HG02943 (cell line): ENCODE results near the gene NCKAP5.

Experiments used
- ATAC-seq: cut with Tn5 transposase; IDR thresholded peaks from one replicate; pipeline ENCODE4 v1.9.1; 2021; ENCODE audit warnings: mild to moderate bottlenecking, low read depth, moderate library complexity; ENCODE audit not compliant: unreplicated experiment

The NCKAP5 gene

DNA sequence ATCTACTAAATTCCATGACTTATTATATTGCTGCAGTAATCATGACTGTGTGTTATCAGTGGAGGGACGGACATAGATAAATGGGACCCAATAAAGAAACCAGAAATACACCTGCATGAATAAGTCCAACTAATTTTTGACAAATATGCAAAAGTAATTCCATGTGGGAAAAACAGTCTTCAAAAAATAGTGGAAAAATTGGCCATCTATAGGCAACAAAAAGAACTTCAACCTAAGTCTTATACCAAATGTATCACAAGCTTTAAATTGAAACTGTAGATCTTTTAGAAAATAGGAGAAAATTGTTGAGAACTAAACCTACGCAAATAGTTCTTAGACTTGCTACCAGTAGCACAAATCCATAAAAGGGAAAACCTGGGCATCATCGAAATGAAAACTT, 376.2 kb downstream of the NCKAP5 start:
- ATAC-seq = no peak

DNA sequence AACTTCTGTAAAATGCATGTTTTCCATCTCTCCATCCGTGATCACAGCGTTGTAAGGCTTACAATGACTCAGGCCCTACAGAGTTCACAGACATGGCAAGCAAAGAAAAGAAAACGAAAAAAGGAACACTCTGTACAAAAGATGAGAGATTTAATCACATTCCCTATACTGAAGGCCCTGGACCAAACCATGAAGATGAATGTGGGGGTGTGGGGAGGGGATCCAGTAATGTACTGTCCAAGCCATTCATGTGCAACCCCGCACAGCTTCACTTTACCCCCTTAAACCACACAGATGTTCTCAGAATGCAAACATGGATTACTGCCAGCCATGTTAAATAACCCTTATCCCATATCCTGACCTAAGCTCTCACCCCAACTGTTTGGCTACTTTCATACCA, 391.1 kb downstream of the NCKAP5 start:
- ATAC-seq = no peak

DNA sequence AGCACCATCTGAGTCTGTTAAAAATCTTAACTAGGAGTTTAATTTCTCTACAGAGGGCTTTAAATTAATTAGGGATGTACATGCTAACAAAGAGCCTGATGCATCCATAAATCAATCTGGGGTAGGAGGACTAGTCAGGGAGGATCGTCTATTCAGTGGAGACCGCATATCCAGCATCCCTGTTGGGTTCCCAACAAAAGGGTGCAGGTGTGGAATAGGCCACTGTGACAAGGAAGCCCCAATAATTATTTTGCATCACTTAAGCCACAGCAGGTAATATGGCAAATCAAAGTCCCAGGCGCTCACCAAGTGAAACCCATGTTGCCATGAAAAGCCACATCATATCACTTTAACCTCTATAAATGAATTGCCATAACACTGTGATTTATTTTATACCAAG, 392.3 kb downstream of the NCKAP5 start:
- ATAC-seq = no peak

DNA sequence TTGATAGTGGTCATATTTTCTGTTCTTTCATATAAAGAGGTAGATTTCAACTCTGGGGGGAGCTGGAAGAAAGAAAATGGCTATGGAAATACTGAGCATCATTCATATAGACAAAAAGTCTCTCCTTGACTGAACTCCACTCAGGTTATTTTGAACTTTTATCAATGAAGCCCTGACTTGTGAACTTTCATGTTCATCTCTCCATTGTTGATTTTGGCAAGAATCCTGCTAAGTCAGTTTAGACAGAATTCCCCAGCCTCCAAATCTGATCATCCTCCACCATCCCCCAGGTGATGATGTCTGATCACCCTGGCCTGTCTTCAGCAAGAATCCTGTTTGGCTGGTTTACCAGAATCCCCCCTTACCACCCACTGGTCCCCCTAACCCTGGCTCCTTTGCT, 395.0 kb downstream of the NCKAP5 start:
- no peak for ATAC-seq

DNA sequence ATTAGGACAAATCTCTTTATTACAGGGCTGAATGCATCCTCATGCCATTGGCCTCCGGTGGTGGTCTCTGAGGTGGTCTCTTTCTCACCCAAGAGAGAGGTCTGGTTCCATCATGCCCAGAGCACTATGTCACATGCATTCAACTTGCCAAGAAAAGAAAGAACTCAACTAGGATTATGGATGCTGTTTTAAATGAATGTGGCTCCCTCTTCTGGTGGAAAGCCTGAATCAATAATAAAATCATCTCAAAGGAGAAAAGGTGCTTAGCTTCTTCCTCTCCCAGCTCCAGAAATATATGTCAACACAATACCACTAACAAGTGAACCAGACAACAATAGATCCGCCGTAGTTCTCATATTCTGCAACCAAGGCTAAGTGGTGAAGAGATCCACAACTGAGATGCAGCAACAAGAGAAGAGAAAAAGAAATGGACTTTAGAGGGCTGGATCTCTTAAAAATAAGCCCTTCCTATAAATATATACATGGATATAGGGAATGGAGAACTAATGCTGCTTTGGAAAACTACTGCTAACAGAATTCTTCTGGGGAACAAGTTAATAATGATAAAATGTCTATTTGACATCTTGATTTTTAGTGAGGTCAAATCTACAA, 396.8 kb downstream of the NCKAP5 start:
- ATAC-seq = no peak

DNA sequence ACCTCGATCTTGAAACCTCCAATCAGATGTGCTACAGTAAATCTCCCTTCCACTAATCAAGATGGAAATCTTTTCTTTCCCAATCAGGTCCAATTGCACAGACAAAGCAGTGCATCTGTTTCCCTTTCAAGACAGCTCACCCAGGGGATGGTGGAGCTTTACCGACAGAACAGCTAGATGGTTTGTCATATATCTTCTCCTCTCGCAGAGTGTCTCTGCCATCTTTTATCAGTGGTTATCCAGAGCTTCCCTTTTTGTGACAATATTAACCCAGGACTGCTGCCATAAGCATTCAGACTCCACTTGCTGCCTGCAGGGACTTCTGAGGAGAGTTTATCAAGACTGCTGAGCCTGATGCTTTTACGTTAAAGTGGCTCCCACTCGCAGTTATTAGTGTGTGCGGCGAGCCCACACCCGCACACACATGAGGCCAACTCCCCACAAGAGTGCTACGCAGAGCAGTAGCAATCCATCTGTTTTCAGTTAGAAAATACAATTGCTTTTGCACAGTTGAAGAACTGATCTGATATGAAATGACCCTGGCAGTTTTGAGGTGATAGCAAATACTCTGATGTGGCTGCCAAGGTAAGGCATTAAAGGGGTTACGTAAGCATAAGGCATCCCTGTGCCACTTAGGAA, 398.9 kb downstream of the NCKAP5 start:
- no peak for ATAC-seq

DNA sequence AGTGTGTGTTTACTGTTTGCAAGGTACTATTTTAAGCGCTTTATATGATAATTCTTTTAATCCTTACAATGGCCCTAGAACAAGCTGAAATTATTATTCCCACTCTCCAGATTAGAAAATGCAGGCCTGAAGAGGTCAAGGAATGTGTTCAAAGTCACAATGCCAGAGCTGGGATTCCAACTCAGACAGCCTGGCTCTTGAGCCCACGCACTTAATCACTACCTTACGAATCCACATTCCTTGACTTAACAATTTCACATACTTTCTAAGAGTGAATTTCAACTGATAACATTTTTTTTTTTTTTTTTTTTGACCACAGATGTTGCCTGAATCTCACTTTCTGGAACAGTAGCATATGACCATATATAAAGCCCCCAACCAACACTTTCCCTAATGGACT, 400.3 kb downstream of the NCKAP5 start:
- no peak for ATAC-seq

DNA sequence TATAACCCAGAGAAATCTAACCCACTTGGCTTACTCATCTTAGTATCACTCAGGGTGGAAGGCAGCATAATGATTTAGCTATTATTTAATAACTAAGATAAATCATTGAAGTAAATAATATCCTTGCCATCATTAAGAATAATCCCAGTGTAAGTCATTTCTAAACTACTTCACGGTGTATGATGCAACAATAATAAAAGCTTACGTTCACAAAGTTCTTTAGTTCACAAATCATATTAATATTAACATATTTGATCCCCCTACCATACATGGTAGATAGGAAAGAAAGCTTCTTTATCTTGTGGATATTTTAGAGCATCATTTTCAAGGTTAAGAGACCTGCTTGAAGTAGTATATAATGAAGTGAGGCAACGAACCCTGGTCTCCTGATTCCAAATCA, 401.0 kb downstream of the NCKAP5 start:
- no peak for ATAC-seq

DNA sequence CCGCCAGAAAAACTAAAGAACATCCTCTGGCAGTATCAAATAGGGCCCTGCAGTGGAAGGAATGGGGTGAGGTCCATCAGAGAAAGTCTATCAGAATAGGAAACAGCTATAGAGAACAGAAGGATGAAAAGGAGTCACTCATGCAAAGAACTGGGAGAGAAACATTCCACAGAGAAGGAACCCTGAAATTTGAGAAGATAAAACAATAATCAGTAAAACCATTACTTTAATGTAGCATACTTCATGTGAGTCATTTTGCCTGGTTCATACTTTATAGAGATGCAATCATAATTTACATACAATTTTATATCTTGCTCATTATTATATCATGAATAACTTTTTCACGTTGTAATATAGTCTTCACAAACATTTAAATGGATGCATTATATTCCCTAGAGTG, 402.2 kb downstream of the NCKAP5 start:
- no peak for ATAC-seq

DNA sequence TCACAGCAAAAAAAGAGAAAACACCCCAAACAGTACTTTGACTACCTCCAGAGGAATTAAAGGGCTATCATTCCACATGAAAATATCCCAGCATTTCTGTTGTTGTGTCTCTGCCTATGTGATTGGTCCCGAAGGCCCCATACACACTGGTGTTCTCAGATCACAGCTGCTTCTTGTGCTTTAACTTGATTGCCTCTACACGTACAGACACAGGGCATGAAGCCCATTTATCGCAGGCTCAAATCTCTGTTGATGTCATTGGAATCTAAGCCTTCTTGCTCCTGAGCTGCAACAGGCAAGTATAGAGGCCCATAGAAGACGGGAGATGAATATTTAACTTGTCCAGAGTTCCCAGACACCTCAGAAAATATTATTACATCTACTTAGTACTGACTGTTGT, 405.2 kb downstream of the NCKAP5 start:
- no peak for ATAC-seq

DNA sequence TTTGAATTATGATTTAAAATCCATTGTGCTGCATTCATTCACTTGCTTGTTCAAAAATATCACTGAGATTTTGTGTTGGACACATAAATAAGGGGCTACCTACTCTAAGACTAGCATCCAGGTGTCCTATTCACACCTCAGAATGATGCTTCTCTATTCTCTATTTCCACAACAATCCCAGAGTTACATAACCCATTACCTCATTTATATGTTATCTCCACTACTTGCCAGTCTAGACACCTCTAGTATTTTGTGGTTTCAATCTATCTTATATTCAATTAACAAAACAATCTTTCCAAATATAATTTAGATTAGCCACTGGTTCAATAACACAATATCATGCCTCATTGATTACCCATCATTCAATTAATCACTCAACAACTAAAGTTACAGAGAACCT, 409.8 kb downstream of the NCKAP5 start:
- no peak for ATAC-seq

DNA sequence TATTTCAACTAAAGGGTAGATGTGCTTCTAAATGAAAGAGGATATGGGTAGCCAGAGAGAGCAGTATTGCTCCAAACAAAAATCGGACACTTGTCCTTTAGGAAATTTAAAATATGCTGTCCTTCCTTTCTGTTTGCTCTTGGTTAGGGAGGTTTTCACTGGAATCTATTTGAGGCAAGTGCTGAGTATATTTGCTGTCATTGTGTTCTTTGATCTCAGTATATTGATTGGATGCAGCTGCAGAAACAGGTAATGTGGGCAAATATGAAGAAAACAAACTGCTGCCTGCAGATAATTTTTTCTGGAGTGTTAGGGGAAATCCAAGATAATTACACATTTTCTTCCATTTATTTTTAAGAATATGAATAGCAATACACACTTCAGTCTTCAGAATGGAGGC, 410.2 kb downstream of the NCKAP5 start:
- ATAC-seq = no peak

DNA sequence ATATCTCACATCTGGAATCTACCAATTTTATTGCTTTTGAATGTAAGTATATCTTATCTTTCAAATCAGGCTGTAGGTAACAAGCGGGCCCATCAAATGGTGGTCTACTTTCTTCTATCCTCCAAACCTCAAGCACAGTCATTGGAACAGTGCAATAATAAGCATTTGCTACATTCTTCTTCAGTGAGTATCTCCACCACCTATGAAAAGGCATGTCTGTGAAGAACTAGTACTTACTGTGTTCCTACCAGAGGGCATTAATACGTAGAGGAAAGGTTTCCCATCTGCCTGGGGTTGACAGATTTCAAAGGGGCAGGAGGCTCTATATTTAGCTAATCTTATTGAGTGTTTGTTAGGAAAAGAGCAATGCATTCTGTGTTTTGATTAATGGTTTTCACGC, 411.1 kb downstream of the NCKAP5 start:
- ATAC-seq = no peak

DNA sequence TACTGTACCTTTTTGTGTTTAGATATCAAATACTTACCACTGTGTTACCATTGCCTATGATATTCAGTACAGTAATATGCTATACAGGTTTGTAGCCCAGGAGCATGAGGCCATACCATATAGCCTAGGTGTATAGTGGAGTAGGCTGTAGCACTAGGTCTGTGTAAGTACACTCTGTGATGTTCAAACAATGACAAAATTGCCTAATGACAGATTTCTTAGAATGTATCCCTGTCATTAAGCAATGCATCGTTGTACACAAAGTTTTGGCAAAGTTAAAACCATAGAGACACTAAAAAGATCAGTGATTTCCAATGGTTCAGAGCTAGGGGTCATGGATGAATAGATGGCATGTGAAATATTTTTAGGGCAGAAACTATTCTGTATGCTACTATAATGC, 415.5 kb downstream of the NCKAP5 start:
- ATAC-seq = no peak

DNA sequence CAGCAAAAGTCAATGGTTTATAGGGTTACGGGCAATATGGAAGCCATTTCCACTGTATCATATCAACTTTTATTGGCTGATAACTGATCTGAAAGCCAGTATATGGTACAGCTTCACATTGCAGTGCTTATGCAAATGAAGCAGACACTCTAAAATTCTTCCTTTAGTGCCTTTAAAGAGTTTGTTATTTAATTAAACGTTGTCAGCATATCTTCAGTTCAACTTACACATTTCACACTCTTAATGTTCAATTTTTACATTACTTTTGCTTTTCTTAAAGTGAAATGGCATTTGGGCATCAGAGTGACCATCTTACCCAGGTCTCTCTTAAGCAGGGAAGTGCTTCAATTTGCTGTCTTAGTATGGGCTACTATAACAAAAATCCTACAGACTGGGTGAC, 420.1 kb downstream of the NCKAP5 start:
- no peak for ATAC-seq

DNA sequence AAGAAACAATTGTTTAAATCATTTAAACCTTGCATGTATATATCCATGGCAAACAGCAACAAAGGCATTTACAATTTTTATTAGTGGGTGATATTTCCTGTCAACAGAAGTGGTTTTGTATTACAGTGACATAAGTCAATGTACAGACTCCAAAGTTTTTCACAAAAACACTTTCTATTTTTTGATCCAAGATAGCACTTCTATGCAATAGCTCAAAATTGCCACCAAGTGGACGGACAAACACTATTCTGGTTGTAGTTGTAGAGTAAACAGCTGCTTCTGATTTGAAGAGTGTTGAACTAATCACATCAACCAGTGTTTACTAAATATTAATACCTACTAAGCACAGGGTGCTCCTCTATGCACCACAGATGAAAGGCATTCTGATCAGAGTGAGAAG, 421.4 kb downstream of the NCKAP5 start:
- no peak for ATAC-seq

DNA sequence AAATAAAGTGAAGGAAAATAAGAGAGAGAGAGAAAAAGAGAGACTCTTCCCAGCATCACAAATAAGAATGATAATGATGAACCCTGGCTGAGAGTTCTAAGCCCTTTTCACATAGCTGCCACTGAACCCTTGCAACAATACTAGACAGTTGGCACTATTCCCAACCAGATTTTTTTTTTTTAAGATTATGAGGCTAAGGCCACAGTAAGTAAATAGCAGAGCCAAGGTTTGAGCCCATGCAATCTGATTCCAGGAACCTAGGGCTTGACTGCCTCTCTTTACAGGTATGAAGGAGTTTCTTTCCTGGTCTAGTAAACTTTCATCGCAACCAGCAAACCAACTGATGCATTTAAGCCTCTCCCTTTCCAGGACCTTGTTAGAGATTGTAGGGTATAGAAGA, 424.6 kb downstream of the NCKAP5 start:
- ATAC-seq = no peak

DNA sequence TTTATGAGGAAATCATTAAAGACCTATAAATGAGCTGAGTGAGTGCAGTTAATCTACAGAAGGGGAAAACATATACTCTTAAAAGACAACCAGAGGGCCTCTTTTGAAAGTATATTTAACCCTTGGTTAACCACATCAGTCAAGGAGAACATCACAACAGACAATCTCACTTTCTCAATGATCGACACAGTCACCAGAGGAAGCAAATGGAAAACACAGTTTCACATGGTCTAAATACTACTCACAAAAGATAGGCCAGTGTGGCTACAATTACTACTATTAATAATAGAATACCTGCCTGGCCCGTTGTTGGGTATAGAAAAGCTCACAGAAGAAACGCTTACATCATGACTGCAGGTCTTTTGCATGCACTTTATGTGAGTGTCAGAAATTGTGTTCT, 426.2 kb downstream of the NCKAP5 start:
- no peak for ATAC-seq

DNA sequence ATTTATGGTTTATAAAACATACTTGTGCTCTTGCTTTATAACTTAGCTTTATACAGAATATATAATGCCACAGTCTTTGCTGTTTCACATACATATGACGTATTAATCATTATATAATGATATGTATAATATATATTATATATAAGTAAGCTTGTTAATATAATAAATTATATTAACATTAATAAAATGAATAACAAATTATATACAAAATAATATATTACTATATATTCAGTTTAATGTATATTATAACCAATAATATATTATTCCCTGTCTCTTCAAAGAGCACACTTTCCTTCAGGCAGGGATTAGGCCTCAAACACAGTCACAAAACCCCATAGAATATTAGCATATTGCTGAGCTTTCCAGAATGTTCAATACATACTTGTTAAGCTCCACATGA, 427.6 kb downstream of the NCKAP5 start:
- no peak for ATAC-seq

DNA sequence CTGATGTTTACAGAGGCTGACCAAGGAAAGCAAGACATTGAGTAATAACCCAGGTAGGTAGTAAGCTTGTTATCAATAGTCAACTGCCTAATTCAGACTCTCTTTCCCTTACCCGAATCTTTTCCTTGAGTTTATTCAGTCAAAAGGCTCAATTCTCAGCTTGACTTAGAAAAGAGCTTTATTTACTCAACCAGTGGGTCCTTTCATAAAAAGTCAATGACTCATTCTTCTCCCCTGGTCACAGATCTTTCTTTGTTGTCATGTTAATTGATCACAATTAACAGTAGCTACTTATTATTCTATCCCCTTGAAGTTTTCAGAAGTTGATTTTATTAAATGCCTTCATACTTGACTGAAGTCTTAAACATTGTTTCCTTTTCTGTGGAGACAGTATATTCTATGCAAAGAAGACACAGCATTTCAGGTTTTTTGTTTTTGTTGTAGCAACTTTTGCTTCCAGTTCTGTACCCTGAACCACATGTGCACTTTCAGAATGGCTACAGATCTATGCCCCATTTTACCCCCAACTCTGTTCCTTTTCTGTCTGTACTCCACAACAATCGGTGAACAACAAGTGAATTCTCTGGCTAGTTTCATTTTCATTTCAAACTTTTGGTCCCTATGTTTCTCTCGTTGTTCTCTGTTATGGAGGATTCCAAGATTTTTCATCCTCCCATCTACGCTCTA, 428.3 kb downstream of the NCKAP5 start:
- no peak for ATAC-seq

DNA sequence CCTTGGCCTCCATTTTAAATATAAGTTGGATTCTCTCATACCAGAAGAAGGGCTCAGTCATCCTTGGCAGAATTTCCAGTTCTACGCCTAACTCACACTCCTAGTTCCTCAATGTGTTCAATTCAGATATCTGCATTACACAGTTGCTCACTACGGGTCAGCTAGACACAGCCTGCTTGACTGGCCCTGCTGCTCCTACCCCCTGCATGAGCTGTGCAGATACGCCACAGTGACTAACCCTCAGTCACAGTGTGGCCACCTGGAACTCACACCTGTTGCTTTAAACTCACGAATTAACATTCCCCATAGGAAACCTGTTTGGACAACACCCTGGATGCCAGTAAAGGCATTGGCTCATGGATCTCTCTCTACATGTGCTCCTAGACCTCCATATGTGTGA, 429.6 kb downstream of the NCKAP5 start:
- no peak for ATAC-seq

DNA sequence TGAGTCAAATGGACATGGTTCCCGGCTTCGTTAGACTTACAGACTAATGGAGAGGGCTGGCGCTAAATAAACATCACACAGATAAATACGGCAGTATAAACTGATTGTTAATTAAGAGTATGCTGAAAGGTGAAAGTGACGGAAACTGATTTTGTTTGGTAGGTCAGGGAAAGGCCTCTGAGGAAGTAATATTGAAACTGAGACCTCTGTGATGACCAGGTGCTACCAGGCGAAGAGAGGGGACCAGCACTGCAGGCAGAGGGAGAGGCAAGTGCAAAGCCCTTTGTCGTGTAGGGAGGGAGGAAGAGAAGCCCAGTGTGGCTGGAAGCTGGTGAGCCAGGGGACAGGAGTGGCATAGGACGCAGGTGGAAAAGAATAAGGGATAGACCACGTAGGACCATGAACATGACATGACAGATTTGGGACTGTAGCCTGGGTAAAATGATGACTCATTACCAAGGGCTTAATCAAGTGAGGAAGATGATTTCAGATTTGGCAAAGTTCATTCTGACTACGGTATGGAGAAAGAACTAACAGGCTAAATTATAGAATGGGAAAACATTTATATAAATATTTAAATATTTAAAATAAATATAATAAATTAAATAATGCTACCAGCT, 433.1 kb downstream of the NCKAP5 start:
- ATAC-seq = no peak
